Thyroid gland (tissue), 4 donors: ENCODE measurements around the gene RNPEPL1.

Experiments used
- CTCF ChIP-seq, 6 experiments: fragments of 200-600 bp in 3 of 6; fragments of 450-650 bp in 3 of 6; sonication (generic) in 3 of 6; IDR thresholded peaks; one replicate each; pipeline ENCODE4 v1.5.1; 2016 to 2019; ENCODE audit warnings: antibody characterized with exemption in 6 of 6, mild to moderate bottlenecking in 2 of 6, inconsistent platforms in 1 of 6, moderate library complexity in 1 of 6
- POLR2A ChIP-seq, 2 donors: fragments of 450-650 bp; IDR thresholded peaks; one replicate each; pipeline ENCODE4 v1.6.1; 2017; ENCODE audit warnings: antibody characterized with exemption in 2 of 2, mild to moderate bottlenecking in 2 of 2, moderate library complexity in 1 of 2

- TF ChIP-seq CTCF (IDR thresholded peaks at IDR 0.05), result no peak
- no peak for TF ChIP-seq POLR2A (IDR thresholded peaks at IDR 0.05)
Measured at GRCh38 chr2:240626531-240627300, 58.4 kb downstream of the RNPEPL1 start.
